Bronchial epithelial cell (primary cell): ENCODE measurements around the gene PTK6. TPM values are rescaled to one million over a fixed set of nuclear protein-coding genes. Genes with fewer than 3 reads are reported as not detected.

Experiments
- DNase-seq: peaks from one replicate; pipeline ENCODE4 v3.0.0-alpha.2; 2010; ENCODE audit warnings: low read depth
- FAIRE-seq: peaks from 2 replicates; lab custom pipeline; 2011; peaks lifted over from hg19 to GRCh38; lab: Jason Lieb, UNC
- H3K27me3 ChIP-seq: 2 replicates; pipeline ENCODE4 v1.5.1; 2011; ENCODE audit warnings: low read length; ENCODE audit not compliant: control insufficient read depth, insufficient read depth
- H3K36me3 ChIP-seq: 2 replicates; pipeline ENCODE4 v1.5.1; 2011; ENCODE audit warnings: low read length; ENCODE audit not compliant: control insufficient read depth, insufficient read depth
- H3K4me3 ChIP-seq: 2 replicates; pipeline ENCODE4 v1.5.1; 2011; ENCODE audit warnings: mild to moderate bottlenecking, low read depth, low read length, control low read depth
- CTCF ChIP-seq: IDR thresholded peaks from 2 replicates; pipeline ENCODE4 v1.5.1; 2011; ENCODE audit warnings: mild to moderate bottlenecking, moderate library complexity, low read length, control low read depth, inconsistent platforms; ENCODE audit not compliant: insufficient read depth, severe bottlenecking
- total RNA-seq: library from RNA; depleted of rRNA; stranded (reverse); fragments of >200 nt; gene quantifications from 2 replicates; pipeline ENCODE4 v1.2.1, GENCODE V29; 2014

The PTK6 gene
- total RNA-seq, 1 donor from 2014 or later = 59.5 TPM

GRCh38 chr20:63553933-63554290, 16.7 kb upstream of the PTK6 start, which contains the start of gene FNDC11:
TSS of gene FNDC11 (plus strand) at chr20:63554159. CDS start at chr20:63555664, 1,505 bp downstream.
- H3K4me3 ChIP-seq = peak within 1 kb of the TSS; percentile 45
- no peak for TF ChIP-seq CTCF
- no peak for DNase-seq
- no peak for FAIRE-seq
- H3K36me3 ChIP-seq = no peaks in the 10 kb centered on the region
- no peaks in the 10 kb centered on the region for H3K27me3 ChIP-seq

- DNase-seq (peak; percentile 59), FAIRE-seq (no peak)
- peak overlapping the region; percentile 45 for H3K4me3 ChIP-seq
- no peaks in the 10 kb centered on the region for H3K27me3 ChIP-seq
- no peaks in the 10 kb centered on the region for H3K36me3 ChIP-seq
- TF ChIP-seq CTCF = no peak
Observed at GRCh38 chr20:63553251-63553932, 16.2 kb upstream of the PTK6 start.

GRCh38 chr20:63552481-63553249, 15.5 kb upstream of the PTK6 start:
- no peak for TF ChIP-seq CTCF
- FAIRE-seq (no peak), DNase-seq (peak; percentile 35)
- Histone ChIP-seq H3K4me3 (no peak overlapping the region), H3K36me3 (no peaks in the 10 kb centered on the region), H3K27me3 (no peaks in the 10 kb centered on the region)

- H3K27me3 ChIP-seq = no peaks in the 10 kb centered on the region
- H3K36me3 ChIP-seq = no peaks in the 10 kb centered on the region
- no peak overlapping the region for H3K4me3 ChIP-seq
- no peak for TF ChIP-seq CTCF
- no peak for DNase-seq
- FAIRE-seq = no peak
Observed at GRCh38 chr20:63551068-63551467, 13.9 kb upstream of the PTK6 start.

- H3K27me3 ChIP-seq = no peaks in the 10 kb centered on the region
- DNase-seq (no peak), FAIRE-seq (no peak)
- no peak for TF ChIP-seq CTCF
- no peak overlapping the region for H3K4me3 ChIP-seq
- no peaks in the 10 kb centered on the region for H3K36me3 ChIP-seq
Observed at GRCh38 chr20:63549679-63550282, 12.6 kb upstream of the PTK6 start.
